Osteocyte (in vitro differentiated cells): ENCODE measurements around the gene DCAF12. TPM values are rescaled to one million over a fixed set of nuclear protein-coding genes. Genes with fewer than 3 reads are reported as not detected.
A peak's percentile ranks its signal among the peaks of the same experiment; 100 is the strongest.

Experiments used
- DNase-seq: peaks from one replicate; pipeline ENCODE4 v3.0.0; 2021; ENCODE audit warnings: mixed read lengths; ENCODE audit not compliant: unreplicated experiment; ENCODE audit errors: extremely low spot score
- H3K27ac Mint-ChIP-seq: one replicate; pipeline ENCODE4 v1.8.0; 2021; ENCODE audit warnings: mild to moderate bottlenecking, mixed read lengths; ENCODE audit not compliant: unreplicated experiment
- H3K27me3 Mint-ChIP-seq: one replicate; pipeline ENCODE4 v1.8.0; 2021; ENCODE audit warnings: mixed read lengths; ENCODE audit not compliant: unreplicated experiment
- H3K36me3 Mint-ChIP-seq: one replicate; pipeline ENCODE4 v1.8.0; 2021; ENCODE audit warnings: mixed read lengths; ENCODE audit not compliant: unreplicated experiment
- H3K4me1 Mint-ChIP-seq: one replicate; pipeline ENCODE4 v1.8.0; 2021; ENCODE audit warnings: mixed read lengths; ENCODE audit not compliant: unreplicated experiment
- H3K4me3 Mint-ChIP-seq: one replicate; pipeline ENCODE4 v1.8.0; 2021; ENCODE audit warnings: mild to moderate bottlenecking, moderate library complexity, mixed read lengths; ENCODE audit not compliant: unreplicated experiment
- H3K9me3 Mint-ChIP-seq: one replicate; pipeline ENCODE4 v1.8.0; 2021; ENCODE audit warnings: mixed read lengths; ENCODE audit not compliant: unreplicated experiment
- CTCF ChIP-seq: fragments of 200-600 bp; sonication (generic); IDR thresholded peaks from 2 replicates; pipeline ENCODE4 v1.5.0; 2021; ENCODE audit warnings: antibody characterized with exemption, mild to moderate bottlenecking, moderate library complexity
- total RNA-seq: library from RNA; stranded (reverse); gene quantifications from 2 replicates; pipeline ENCODE4 v1.2.1, GENCODE V29; 2021

DCAF12 gene
- total RNA-seq, 1 donor from 2014 or later = 33.9 TPM

- no peaks in the 10 kb centered on the region for H3K27me3 Mint-ChIP-seq
- DNase-seq = no peak
- TF ChIP-seq CTCF = no peak
- no peaks in the 10 kb centered on the region for H3K9me3 Mint-ChIP-seq
- no peak overlapping the region for H3K27ac Mint-ChIP-seq
- no peak overlapping the region for H3K4me3 Mint-ChIP-seq
- peaks cover 17% of the 10 kb centered on the region for H3K36me3 Mint-ChIP-seq
- H3K4me1 Mint-ChIP-seq = no peaks in the 10 kb centered on the region
These were observed 28.2 kb downstream of the DCAF12 start for GRCh38 chr9:34098307-34098706.

GRCh38 chr9:34097865-34098264 is 28.6 kb downstream of the DCAF12 start:
- no peak overlapping the region for H3K4me3 Mint-ChIP-seq
- TF ChIP-seq CTCF = no peak
- no peaks in the 10 kb centered on the region for H3K4me1 Mint-ChIP-seq
- peaks cover 21% of the 10 kb centered on the region for H3K36me3 Mint-ChIP-seq
- no peaks in the 10 kb centered on the region for H3K9me3 Mint-ChIP-seq
- H3K27me3 Mint-ChIP-seq = no peaks in the 10 kb centered on the region
- H3K27ac Mint-ChIP-seq = no peak overlapping the region
- no peak for DNase-seq

GRCh38 chr9:34096751-34097150 is 29.7 kb downstream of the DCAF12 start:
- no peak overlapping the region for H3K27ac Mint-ChIP-seq
- H3K4me3 Mint-ChIP-seq = no peak overlapping the region
- no peak for TF ChIP-seq CTCF
- no peak for DNase-seq
- H3K27me3 Mint-ChIP-seq = no peaks in the 10 kb centered on the region
- H3K4me1 Mint-ChIP-seq = no peaks in the 10 kb centered on the region
- H3K9me3 Mint-ChIP-seq = no peaks in the 10 kb centered on the region
- H3K36me3 Mint-ChIP-seq = peaks cover 21% of the 10 kb centered on the region

GRCh38 chr9:34093578-34093977 is 32.9 kb downstream of the DCAF12 start:
- H3K4me1 Mint-ChIP-seq = no peaks in the 10 kb centered on the region
- peaks cover 33% of the 10 kb centered on the region for H3K36me3 Mint-ChIP-seq
- no peaks in the 10 kb centered on the region for H3K27me3 Mint-ChIP-seq
- H3K4me3 Mint-ChIP-seq = no peak overlapping the region
- H3K27ac Mint-ChIP-seq = no peak overlapping the region
- no peak for DNase-seq
- no peaks in the 10 kb centered on the region for H3K9me3 Mint-ChIP-seq
- TF ChIP-seq CTCF = no peak

GRCh38 chr9:34089311-34089710 is 37.2 kb downstream of the DCAF12 start:
- no peak for DNase-seq
- peaks cover 46% of the 10 kb centered on the region for H3K36me3 Mint-ChIP-seq
- no peak overlapping the region for H3K4me3 Mint-ChIP-seq
- H3K27me3 Mint-ChIP-seq = no peaks in the 10 kb centered on the region
- H3K9me3 Mint-ChIP-seq = no peaks in the 10 kb centered on the region
- TF ChIP-seq CTCF = no peak
- peaks cover 9% of the 10 kb centered on the region for H3K4me1 Mint-ChIP-seq
- peak overlapping the region; percentile 38 for H3K27ac Mint-ChIP-seq
